Measurements from ENCODE around the gene PTPRD. TPM values are rescaled to one million over a fixed set of nuclear protein-coding genes. Genes with fewer than 3 reads are reported as not detected.
"Not testable (repeated sequence)": the region's sequence is repeated elsewhere in the genome, so short reads cannot be mapped to it uniquely, and the experiment has no call there.

PTPRD gene
- total RNA-seq, 2 donors from 2014 or later = 12.1 to 13.4 TPM

DNA sequence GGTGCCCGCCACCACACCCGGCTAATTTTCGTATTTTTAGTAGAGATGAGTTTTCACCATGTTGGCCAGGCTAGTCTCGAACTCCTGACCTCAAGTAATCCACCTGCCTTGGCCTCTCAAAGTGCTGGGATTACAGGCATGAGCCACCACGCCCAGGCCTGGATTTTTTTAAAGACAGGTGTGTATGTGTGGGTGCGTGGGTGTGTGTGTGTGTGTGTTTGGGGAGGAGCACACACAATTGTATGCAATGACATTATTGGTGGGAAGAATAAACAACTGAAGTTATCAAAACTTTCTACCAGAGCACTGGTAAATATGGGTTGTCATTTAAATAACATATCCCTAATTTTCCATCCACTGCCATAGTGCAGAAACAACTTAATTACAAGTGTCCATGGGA lies 1915.2 kb downstream of the PTPRD start:
- DNase-seq; intact Hi-C loops (cut with DNase I); ATAC-seq: not testable (repeated sequence)

DNA sequence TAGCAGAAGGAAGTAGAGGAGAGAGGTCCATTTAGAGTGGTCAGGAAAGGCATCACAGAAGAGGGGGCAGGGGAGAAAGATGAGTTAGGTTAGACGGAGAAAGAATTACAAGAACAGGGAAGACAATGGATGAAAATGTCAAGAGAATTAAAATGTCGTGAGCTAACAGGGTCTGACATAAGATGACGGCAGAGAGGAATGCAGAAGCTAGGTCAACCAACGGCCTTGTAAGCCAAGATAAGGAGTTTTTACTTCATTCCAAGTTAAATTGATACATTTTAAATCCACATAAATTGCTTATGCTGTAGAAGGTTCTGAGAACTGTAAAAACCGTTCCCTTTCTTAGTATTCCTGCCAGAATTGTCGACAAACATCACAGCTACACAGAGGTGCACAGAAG lies 1916.3 kb downstream of the PTPRD start:
- intact Hi-C loops (cut with DNase I) = no loop called here
- ATAC-seq (no peak), DNase-seq (no peak)

GRCh38 chr9:8694983-8695588 lies 1917.7 kb downstream of the PTPRD start:
- intact Hi-C loops (cut with DNase I) = no loop called here

DNA sequence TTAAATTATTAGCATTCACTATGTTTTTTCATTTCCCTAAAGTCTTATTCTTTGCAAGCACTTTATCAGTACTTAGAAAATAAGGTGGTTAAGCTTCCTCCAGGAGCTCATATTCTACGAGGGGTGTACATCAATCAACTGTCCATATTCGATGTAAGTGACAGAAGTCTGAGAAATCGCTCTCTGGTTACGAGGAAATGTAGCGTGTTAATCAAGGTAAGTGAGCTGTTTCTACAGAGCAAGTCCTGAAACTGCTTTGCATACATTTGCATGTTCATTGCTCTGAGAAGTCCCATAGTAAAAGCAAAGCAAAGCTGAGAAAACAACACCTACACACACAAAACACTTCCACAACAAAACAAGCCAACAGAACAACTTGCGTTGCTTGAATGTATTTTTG lies 1919.3 kb downstream of the PTPRD start:
- ATAC-seq = no peak
- DNase-seq = no peak
- intact Hi-C loops (cut with DNase I) = no loop called here

More at GRCh38 chr9:8694983-8695588, 1917.7 kb downstream of the PTPRD start:
- ATAC-seq = no peak
- DNase-seq = no peak

DNA sequence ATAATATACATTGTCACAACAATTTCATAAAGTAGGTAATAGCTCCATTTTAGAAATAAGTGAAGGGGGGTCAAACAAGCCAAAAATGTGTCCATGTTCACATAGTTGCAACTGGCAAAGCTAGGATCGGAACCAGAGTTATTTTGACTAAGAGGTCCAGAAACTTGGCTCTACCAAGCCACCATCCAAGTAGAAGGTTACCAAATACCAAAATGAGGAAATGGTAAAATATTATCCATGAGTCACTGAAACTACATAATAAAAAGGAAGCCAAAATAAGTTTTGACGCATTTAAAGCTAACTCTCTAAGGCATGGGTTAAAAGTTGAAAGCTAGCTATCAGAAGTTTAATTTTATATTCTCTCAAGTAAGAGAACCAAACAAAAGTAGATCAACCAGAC lies 1926.3 kb downstream of the PTPRD start:
- intact Hi-C loops (cut with DNase I) = no loop called here
- DNase-seq = no peak
- peak; percentile 30 to 38 for ATAC-seq

GRCh38 chr9:8685825-8686224 lies 1927.0 kb downstream of the PTPRD start:
- ATAC-seq = peak in 1 of 2 donors; percentile 38
- intact Hi-C loops (cut with DNase I) = no loop called here
- no peak for DNase-seq

GRCh38 chr9:8684978-8685708 lies 1927.7 kb downstream of the PTPRD start:
- no peak for ATAC-seq
- intact Hi-C loops (cut with DNase I) = no loop called here
- DNase-seq = no peak

GRCh38 chr9:8683496-8683895 lies 1929.3 kb downstream of the PTPRD start:
- intact Hi-C loops (cut with DNase I) = no loop called here
- ATAC-seq (no peak), DNase-seq (no peak)

- ATAC-seq = no peak
- intact Hi-C loops (cut with DNase I) = no loop called here
Observed at GRCh38 chr9:8680658-8681057, 1932.1 kb downstream of the PTPRD start.

GRCh38 chr9:8680157-8680556 lies 1932.6 kb downstream of the PTPRD start:
- intact Hi-C loops (cut with DNase I) = no loop called here
- ATAC-seq = no peak
- DNase-seq = no peak

More at GRCh38 chr9:8680658-8681057, 1932.1 kb downstream of the PTPRD start:
- DNase-seq = no peak

- DNase-seq = no peak
- peak in 1 of 2 donors; percentile 37 for ATAC-seq
- intact Hi-C loops (cut with DNase I) = no loop called here
Observed at GRCh38 chr9:8679371-8679822, 1933.4 kb downstream of the PTPRD start.

GRCh38 chr9:8677741-8678140 lies 1935.1 kb downstream of the PTPRD start:
- ATAC-seq (peak; percentile 38 to 63), DNase-seq (no peak)
- intact Hi-C loops (cut with DNase I) = no loop called here

DNA sequence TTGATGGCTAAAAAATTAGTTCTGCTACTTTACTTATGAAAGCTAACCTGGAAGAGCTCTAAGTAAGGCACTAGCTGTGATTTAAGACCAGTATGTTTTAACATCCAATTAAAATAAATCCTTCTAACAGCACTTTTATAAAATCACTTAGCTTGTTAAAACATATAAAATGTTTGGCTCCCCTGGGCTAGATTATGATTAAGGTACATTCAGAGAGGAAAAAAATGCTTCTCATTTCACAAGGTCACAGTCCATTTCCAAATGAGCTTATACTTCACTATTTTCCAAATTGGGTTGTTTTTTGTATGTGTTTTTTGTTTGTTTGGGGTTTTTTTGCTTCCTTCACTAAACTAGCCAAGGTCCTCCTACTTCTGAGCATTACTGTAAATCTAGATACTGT lies 1938.3 kb downstream of the PTPRD start:
- intact Hi-C loops (cut with DNase I) = no loop called here
- DNase-seq (no peak), ATAC-seq (no peak)

GRCh38 chr9:8673830-8674229 lies 1939.0 kb downstream of the PTPRD start:
- DNase-seq (no peak), ATAC-seq (no peak)
- intact Hi-C loops (cut with DNase I) = no loop called here

- intact Hi-C loops (cut with DNase I) = no loop called here
- DNase-seq = no peak
- no peak for ATAC-seq
Observed at GRCh38 chr9:8670751-8671150, 1942.1 kb downstream of the PTPRD start.

DNA sequence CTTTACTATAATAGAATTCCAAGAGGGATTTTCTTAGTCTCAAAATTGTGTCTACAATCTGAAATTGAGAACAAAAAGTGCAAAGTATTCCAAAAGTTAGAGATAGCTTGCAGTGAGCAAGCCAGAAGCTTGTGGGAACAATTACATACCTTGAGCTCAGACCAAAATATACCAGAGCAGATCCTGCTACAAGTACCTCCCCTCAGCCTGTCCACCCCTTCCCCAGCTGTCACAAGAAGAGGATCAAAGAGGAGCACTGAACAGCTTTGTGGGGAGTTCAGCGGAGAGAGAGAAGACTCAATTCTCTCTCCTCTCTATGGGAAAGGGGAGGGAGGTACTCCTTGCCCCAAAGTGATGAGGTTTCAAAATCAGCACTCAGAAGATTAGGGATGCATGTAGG lies 1944.1 kb downstream of the PTPRD start:
- DNase-seq = no peak
- intact Hi-C loops (cut with DNase I) = no loop called here
- ATAC-seq = no peak

DNA sequence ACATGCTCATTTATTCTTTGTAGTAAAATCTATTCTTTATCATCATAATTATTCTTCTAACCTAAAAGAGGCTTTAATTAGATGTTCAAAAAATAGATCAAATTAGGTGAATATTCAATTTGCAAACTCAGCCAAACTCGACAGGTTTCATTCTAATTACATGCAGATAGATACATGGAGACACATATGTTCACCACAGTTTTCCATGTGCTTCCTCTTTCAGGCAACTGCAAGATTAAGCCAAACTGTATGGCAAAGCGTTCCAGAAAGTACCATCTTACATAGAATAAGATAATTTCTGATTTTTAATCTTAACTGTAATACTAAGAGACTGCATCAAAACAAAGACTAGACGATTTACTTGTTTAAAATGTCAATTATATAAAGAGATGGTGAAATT lies 1944.6 kb downstream of the PTPRD start:
- ATAC-seq = no peak
- no peak for DNase-seq
- intact Hi-C loops (cut with DNase I) = no loop called here

DNA sequence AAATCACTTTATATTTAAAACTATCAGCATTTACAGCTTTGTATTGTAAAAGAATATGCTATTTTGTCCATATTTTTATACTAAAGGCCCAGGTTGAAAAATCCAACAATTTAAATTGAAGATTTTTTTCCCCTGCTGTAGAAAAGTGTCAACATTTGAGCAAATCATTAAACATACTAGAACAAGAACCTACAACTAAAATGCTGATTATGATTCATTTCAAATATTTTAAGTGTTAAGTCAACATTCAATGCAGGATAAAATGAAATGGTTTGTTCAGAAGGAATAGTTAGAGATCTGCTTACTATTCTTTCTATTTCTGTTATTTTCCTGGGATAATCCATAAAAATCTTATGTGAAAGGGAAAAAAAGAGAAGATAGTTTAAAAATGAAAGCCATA lies 1946.7 kb downstream of the PTPRD start:
- intact Hi-C loops (cut with DNase I) = no loop called here
- no peak for ATAC-seq
- DNase-seq = no peak

DNA sequence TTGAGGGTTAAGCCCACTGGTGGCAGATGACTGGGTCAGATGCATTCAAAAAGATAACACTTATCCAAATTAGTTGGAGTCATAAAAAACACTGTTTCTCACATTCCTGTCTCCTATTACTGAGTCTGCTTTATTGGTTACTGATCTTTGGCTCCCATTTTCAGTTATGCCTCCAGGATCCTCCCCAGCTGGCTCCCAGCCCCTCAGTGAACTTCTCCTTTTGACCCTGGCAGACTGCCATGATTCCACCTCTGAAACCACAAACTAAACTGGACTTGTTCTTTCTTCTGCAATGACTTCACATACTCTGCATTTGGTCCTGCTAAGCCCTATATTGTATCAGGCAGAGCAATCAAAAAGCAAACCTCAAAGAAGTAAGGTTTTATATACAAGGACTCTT lies 1952.4 kb downstream of the PTPRD start:
- peak; percentile 72 to 75 for ATAC-seq
- intact Hi-C loops (cut with DNase I) = no loop called here

GRCh38 chr9:8659108-8659507 lies 1953.7 kb downstream of the PTPRD start:
- DNase-seq = no peak
- no peak for ATAC-seq

More for the DNA sequence above, 1952.4 kb downstream of the PTPRD start:
- peak; percentile 45 for DNase-seq

GRCh38 chr9:8655071-8655470 lies 1957.7 kb downstream of the PTPRD start:
- DNase-seq (no peak), ATAC-seq (no peak)
- intact Hi-C loops (cut with DNase I) = no loop called here

More at GRCh38 chr9:8659108-8659507, 1953.7 kb downstream of the PTPRD start:
- intact Hi-C loops (cut with DNase I) = no loop called here
